ENCODE data around the gene SUZ12.
"Not testable (repeated sequence)": the region's sequence is repeated elsewhere in the genome, so short reads cannot be mapped to it uniquely, and the experiment has no call there.

The SUZ12 gene

GRCh38 chr17:31936615-31937609, at the start of gene SUZ12:
Gene SUZ12 (plus strand): TSS chr17:31937007. CDS start chr17:31937247, 240 bp downstream.
- DNase-seq: peak; percentile 70

DNA sequence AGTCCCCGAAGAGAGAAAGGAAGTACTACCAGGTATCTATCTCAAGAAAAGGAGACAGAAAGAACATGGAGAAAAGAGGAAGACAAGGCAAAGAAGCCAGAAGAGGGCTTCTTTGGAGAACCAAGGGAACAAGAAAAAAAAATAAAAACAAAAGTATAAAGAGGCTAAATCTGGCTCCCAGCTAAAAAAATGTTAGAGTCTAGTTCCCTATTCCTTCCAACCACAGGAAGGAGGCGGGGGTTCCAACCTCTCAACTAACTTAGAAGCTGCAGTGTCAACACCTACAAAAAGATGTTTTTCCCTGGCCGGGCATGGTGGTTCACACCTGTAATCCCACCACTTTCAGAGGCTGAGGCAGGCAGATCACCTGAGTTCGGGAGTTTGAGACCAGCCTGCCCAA, 48.7 kb upstream of the SUZ12 start:
- DNase-seq: no peak

- DNase-seq: no peak
Observed at GRCh38 chr17:31900877-31901276, 35.9 kb upstream of the SUZ12 start.

- DNase-seq: no peak
Observed at GRCh38 chr17:31902693-31903092, 34.1 kb upstream of the SUZ12 start.

DNA sequence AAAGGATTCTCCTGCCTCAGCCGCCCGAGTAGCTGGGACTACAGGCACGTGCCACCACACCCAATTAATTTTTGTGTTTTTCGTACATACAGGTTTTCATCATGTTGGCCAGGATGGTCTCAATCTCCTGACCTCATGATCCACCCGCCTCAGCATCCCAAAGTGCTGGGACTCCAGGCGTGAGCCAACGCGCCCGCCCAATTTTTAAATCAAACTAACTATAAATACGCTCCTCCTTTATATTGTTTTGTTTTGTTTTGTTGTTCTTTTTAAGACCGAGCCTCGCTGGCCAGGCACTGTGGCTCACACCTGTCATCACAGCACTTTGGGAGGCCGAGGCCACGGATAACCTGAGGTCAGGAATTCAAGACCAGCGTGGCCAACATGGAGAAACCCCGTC, 33.4 kb upstream of the SUZ12 start:
- no peak for DNase-seq

DNA sequence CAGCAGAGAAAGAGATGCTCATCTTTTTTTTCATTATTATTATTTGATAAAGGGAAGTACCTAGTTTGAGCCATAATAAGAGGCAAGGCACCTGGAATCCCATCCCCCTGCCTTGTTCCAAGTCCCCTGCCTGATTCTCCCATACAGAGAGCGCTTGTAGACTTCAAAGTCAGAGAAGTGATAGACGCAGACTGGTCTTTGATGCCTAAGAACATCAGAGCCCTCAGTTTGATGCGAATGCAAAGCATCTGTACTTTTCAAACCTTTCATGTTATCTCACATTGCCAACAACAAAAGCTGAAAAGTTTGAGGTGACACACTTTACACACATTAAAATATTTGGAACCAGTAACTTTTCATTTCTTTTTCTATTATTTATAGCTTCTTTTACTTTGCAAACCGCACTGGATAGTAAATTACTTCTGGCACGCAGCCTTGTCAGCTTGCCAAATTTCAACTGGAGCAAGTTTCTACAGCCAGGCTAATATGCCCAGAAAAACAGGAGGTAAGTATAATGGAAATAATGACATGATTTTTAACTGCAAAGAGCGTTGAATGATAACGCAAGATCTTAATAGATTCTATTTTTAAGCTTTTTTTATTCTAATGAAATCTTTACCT, 29.4 kb upstream of the SUZ12 start:
- DNase-seq: no peak

GRCh38 chr17:31908386-31908785, 28.4 kb upstream of the SUZ12 start:
- DNase-seq: no peak

- DNase-seq: not testable (repeated sequence)
Observed at GRCh38 chr17:31912705-31913104, 24.1 kb upstream of the SUZ12 start.

- no peak for DNase-seq
Observed at GRCh38 chr17:31915456-31916100, 21.2 kb upstream of the SUZ12 start.

- no peak for DNase-seq
Observed at GRCh38 chr17:31916491-31917064, 20.2 kb upstream of the SUZ12 start.

GRCh38 chr17:31917065-31917529, 19.7 kb upstream of the SUZ12 start:
- no peak for DNase-seq

GRCh38 chr17:31917721-31918120, 19.1 kb upstream of the SUZ12 start:
- DNase-seq: not testable (repeated sequence)

GRCh38 chr17:31918701-31919128, 18.1 kb upstream of the SUZ12 start:
- DNase-seq: no peak

GRCh38 chr17:31919802-31920525, 16.8 kb upstream of the SUZ12 start:
- DNase-seq: no peak

GRCh38 chr17:31926100-31926729, 10.6 kb upstream of the SUZ12 start:
- no peak for DNase-seq

- DNase-seq: no peak
Observed at GRCh38 chr17:31931756-31932155, 5.1 kb upstream of the SUZ12 start.

- DNase-seq: no peak
Observed at GRCh38 chr17:31935512-31935911, 1.3 kb upstream of the SUZ12 start.

GRCh38 chr17:31937926-31938641, 1.3 kb downstream of the SUZ12 start:
- not testable (repeated sequence) for DNase-seq

- DNase-seq: not testable (repeated sequence)
Observed at GRCh38 chr17:31941916-31942315, 5.1 kb downstream of the SUZ12 start.

- DNase-seq: not testable (repeated sequence)
Observed at GRCh38 chr17:31942396-31942795, 5.6 kb downstream of the SUZ12 start.

GRCh38 chr17:31951953-31952352, 15.1 kb downstream of the SUZ12 start:
- not testable (repeated sequence) for DNase-seq

Data from NK-92 treated with Interleukin-12 subunit alpha and Interleukin-12 subunit beta, amount 100 ng/mL, for 24 hours (cell line).